HepG2 (cell line): ENCODE measurements around the gene STX5. TPM values are rescaled to one million over a fixed set of nuclear protein-coding genes. Genes with fewer than 3 reads are reported as not detected.
A peak's percentile ranks its signal among the peaks of the same experiment; 100 is the strongest.

Experiments
- FOXA3 ChIP-seq: IDR thresholded peaks from 2 replicates; pipeline ENCODE4 v1.6.1; 2016; ENCODE audit warnings: missing genetic modification reagents, missing compliant biosample characterization
- HDAC6 ChIP-seq: fragments of 200-600 bp; sonication (generic); IDR thresholded peaks from 2 replicates; pipeline ENCODE4 v1.7.0; 2017; ENCODE audit warnings: mild to moderate bottlenecking, antibody characterized with exemption, low read length, low read depth
- HOXD1 ChIP-seq: sonication (generic); formaldehyde crosslinking; IDR thresholded peaks from 2 replicates; pipeline ENCODE4 v1.5.0; 2020; ENCODE audit warnings: missing genetic modification reagents
- IKZF1 ChIP-seq: fragments of 450-650 bp; IDR thresholded peaks from 2 replicates; pipeline ENCODE4 v1.7.1; 2016
- NRL ChIP-seq: sonication (generic); formaldehyde crosslinking; IDR thresholded peaks from 2 replicates; pipeline ENCODE4 v1.5.0; 2020; ENCODE audit warnings: missing genetic modification reagents, mild to moderate bottlenecking, moderate library complexity, borderline replicate concordance
- TBL1XR1 ChIP-seq: fragments of 150-350 bp; IDR thresholded peaks from 2 replicates; pipeline ENCODE4 v1.6.1; 2014; ENCODE audit warnings: borderline replicate concordance, low read length; ENCODE audit not compliant: partially characterized antibody
- ZSCAN21 ChIP-seq: sonication (generic); formaldehyde crosslinking; IDR thresholded peaks from 2 replicates; pipeline ENCODE4 v1.8.0; 2022; ENCODE audit warnings: mild to moderate bottlenecking, missing genetic modification reagents, moderate library complexity, borderline replicate concordance
- polyA plus RNA-seq, 8 experiments: library from polyadenylated mRNA; depleted of rRNA in 3 of 8; stranded (reverse) in 7 of 8; unstranded in 1 of 8; fragments of >200 nt; fragmentation: Illumina TruSeq in 4 of 8; extraction: Trizol in 4 of 8; gene quantifications; 2 replicates each; pipeline versions ENCODE4 v1.2.1 to v1.2.3, GENCODE V29; 2011 to 2016; ENCODE audit warnings: low read depth in 4 of 8, missing spikeins in 1 of 8, mixed read lengths in 1 of 8; ENCODE audit not compliant: insufficient read depth in 1 of 8
- total RNA-seq, 5 experiments: library from RNA; depleted of rRNA; stranded (reverse); fragments of >200 nt; fragmentation: Illumina TruSeq; extraction: Trizol; gene quantifications; 2 replicates each; pipeline ENCODE4 v1.2.3, GENCODE V29; 2016; ENCODE audit warnings: low read depth in 1 of 5
- TF ChIP-seq, protein P1 (sequence below): sonication (generic); formaldehyde crosslinking; IDR thresholded peaks from 2 replicates; pipeline ENCODE4 v1.5.0; 2020; ENCODE audit warnings: mild to moderate bottlenecking, low read depth, missing genetic modification reagents, borderline replicate concordance
- TF ChIP-seq, protein P2 (sequence below): sonication (generic); formaldehyde crosslinking; IDR thresholded peaks from 2 replicates; pipeline ENCODE4 v1.8.0; 2022; ENCODE audit warnings: mild to moderate bottlenecking, missing genetic modification reagents; ENCODE audit not compliant: insufficient replicate concordance
- TF ChIP-seq, protein P3 (sequence below): sonication (generic); formaldehyde crosslinking; IDR thresholded peaks from 2 replicates; pipeline ENCODE4 v1.4.0; 2020; ENCODE audit warnings: mild to moderate bottlenecking, missing genetic modification reagents, borderline replicate concordance
- TF ChIP-seq, protein P4 (sequence below): sonication (generic); IDR thresholded peaks from 2 replicates; pipeline ENCODE4 v1.6.1; 2016; ENCODE audit warnings: low read depth, borderline replicate concordance
- TF ChIP-seq, protein P5 (sequence below): sonication (generic); formaldehyde crosslinking; IDR thresholded peaks from 2 replicates; pipeline ENCODE4 v1.5.1; 2020; ENCODE audit warnings: missing genetic modification reagents, mild to moderate bottlenecking, borderline replicate concordance
- TF ChIP-seq, protein P6 (sequence below): sonication (generic); formaldehyde crosslinking; IDR thresholded peaks from 2 replicates; pipeline ENCODE4 v1.8.1; 2023; ENCODE audit warnings: missing genetic modification reagents, inconsistent platforms, borderline replicate concordance
- TF ChIP-seq, protein P7 (sequence below): sonication (generic); formaldehyde crosslinking; IDR thresholded peaks from 2 replicates; pipeline ENCODE4 v1.4.0; 2020; ENCODE audit warnings: mild to moderate bottlenecking, missing genetic modification reagents

STX5 gene
- total and polyA plus RNA-seq, 2 of the 13 experiments (the other 11 are each of a cell fraction or from before 2014, with no cell fraction given): 26.9 to 30.0 TPM

DNA sequence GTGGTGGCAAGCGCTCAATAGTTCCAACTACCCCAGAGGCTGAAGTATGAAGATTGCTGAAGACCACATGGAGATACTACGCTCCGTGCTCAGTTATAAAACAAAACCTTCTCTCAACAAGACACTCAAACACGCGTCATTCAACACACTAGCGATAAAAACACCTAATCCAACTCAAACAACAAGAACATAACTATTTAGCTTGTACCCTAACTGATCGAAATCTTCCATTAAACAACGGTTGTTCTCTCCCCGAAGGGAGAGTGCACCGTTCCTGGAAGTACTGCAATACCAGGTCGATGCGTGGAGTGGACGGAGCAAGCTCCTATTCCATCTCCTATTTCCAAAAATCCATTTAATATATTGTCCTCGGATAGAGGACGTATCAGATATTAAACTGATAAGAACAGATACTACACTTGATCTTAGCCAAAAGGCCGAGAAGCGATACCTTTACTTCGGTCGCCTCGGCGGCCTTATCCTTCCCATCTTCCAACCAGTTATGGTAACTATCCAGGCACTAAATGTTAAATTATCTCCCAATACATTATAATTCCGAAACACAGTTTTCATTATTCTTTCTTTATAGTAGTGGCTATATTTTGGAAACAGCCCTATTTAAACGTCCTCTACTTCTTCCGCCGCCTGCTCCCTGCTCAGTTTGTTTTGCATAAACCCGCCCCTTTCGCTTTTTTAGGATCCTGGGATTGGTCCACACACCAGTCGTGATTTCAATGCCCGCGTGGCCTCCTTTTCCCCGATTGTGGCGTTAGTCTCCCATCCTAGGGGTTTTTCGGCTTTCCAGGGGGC, 9.7 kb upstream of the STX5 start (continued):
- TF ChIP-seq, protein P1, sequence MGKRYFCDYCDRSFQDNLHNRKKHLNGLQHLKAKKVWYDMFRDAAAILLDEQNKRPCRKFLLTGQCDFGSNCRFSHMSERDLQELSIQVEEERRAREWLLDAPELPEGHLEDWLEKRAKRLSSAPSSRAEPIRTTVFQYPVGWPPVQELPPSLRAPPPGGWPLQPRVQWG: no peak
- TF ChIP-seq HDAC6 (no peak), HOXD1 (CRISPR knock-in tag) (peak; percentile 92), IKZF1 (no peak), TBL1XR1 (peak; percentile 85), ZSCAN21 (CRISPR knock-in tag) (peak; percentile 81; the same call in 1 of the 2 replicates), NRL (CRISPR knock-in tag) (no peak), FOXA3 (peak; percentile 91)
- TF ChIP-seq, protein P2, sequence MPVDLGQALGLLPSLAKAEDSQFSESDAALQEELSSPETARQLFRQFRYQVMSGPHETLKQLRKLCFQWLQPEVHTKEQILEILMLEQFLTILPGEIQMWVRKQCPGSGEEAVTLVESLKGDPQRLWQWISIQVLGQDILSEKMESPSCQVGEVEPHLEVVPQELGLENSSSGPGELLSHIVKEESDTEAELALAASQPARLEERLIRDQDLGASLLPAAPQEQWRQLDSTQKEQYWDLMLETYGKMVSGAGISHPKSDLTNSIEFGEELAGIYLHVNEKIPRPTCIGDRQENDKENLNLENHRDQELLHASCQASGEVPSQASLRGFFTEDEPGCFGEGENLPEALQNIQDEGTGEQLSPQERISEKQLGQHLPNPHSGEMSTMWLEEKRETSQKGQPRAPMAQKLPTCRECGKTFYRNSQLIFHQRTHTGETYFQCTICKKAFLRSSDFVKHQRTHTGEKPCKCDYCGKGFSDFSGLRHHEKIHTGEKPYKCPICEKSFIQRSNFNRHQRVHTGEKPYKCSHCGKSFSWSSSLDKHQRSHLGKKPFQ (CRISPR knock-in tag): no peak
- TF ChIP-seq, protein P3, sequence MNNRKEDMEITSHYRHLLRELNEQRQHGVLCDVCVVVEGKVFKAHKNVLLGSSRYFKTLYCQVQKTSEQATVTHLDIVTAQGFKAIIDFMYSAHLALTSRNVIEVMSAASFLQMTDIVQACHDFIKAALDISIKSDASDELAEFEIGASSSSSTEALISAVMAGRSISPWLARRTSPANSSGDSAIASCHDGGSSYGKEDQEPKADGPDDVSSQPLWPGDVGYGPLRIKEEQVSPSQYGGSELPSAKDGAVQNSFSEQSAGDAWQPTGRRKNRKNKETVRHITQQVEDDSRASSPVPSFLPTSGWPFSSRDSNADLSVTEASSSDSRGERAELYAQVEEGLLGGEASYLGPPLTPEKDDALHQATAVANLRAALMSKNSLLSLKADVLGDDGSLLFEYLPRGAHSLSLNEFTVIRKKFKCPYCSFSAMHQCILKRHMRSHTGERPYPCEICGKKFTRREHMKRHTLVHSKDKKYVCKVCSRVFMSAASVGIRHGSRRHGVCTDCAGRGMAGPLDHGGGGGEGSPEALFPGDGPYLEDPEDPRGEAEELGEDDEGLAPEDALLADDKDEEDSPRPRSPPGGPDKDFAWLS (CRISPR knock-in tag): no peak
- TF ChIP-seq, protein P4, sequence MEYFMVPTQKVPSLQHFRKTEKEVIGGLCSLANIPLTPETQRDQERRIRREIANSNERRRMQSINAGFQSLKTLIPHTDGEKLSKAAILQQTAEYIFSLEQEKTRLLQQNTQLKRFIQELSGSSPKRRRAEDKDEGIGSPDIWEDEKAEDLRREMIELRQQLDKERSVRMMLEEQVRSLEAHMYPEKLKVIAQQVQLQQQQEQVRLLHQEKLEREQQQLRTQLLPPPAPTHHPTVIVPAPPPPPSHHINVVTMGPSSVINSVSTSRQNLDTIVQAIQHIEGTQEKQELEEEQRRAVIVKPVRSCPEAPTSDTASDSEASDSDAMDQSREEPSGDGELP: peak; percentile 31; the same call in 1 of the 2 replicates
- TF ChIP-seq, protein P5, sequence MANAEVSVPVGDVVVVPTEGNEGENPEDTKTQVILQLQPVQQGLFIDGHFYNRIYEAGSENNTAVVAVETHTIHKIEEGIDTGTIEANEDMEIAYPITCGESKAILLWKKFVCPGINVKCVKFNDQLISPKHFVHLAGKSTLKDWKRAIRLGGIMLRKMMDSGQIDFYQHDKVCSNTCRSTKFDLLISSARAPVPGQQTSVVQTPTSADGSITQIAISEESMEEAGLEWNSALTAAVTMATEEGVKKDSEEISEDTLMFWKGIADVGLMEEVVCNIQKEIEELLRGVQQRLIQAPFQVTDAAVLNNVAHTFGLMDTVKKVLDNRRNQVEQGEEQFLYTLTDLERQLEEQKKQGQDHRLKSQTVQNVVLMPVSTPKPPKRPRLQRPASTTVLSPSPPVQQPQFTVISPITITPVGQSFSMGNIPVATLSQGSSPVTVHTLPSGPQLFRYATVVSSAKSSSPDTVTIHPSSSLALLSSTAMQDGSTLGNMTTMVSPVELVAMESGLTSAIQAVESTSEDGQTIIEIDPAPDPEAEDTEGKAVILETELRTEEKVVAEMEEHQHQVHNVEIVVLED (CRISPR knock-in tag): peak; percentile 64
- TF ChIP-seq, protein P6, sequence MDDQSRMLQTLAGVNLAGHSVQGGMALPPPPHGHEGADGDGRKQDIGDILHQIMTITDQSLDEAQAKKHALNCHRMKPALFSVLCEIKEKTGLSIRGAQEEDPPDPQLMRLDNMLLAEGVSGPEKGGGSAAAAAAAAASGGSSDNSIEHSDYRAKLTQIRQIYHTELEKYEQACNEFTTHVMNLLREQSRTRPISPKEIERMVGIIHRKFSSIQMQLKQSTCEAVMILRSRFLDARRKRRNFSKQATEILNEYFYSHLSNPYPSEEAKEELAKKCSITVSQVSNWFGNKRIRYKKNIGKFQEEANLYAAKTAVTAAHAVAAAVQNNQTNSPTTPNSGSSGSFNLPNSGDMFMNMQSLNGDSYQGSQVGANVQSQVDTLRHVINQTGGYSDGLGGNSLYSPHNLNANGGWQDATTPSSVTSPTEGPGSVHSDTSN (CRISPR knock-in tag): peak; percentile 88
- TF ChIP-seq, protein P7, sequence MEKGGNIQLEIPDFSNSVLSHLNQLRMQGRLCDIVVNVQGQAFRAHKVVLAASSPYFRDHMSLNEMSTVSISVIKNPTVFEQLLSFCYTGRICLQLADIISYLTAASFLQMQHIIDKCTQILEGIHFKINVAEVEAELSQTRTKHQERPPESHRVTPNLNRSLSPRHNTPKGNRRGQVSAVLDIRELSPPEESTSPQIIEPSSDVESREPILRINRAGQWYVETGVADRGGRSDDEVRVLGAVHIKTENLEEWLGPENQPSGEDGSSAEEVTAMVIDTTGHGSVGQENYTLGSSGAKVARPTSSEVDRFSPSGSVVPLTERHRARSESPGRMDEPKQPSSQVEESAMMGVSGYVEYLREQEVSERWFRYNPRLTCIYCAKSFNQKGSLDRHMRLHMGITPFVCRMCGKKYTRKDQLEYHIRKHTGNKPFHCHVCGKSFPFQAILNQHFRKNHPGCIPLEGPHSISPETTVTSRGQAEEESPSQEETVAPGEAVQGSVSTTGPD (CRISPR knock-in tag): no peak
